Rectal smooth muscle tissue (tissue), 1 donor: ENCODE data around the gene KIAA1549.

Experiments used
- H3K27ac ChIP-seq: one replicate; pipeline ENCODE4 v1.7.0; 2013; ENCODE audit warnings: low read depth, low read length, inconsistent platforms
- H3K27me3 ChIP-seq: one replicate; pipeline ENCODE4 v1.7.0; 2013; ENCODE audit warnings: low read length; ENCODE audit not compliant: control insufficient read depth, insufficient read depth
- H3K36me3 ChIP-seq: one replicate; pipeline ENCODE4 v1.7.0; 2013; ENCODE audit warnings: low read length; ENCODE audit not compliant: control insufficient read depth, insufficient read depth
- H3K4me1 ChIP-seq: one replicate; pipeline ENCODE4 v1.7.0; 2013; ENCODE audit warnings: low read length; ENCODE audit not compliant: control insufficient read depth, insufficient read depth
- H3K4me3 ChIP-seq: one replicate; pipeline ENCODE4 v1.7.0; 2013; ENCODE audit warnings: low read length
- H3K9ac ChIP-seq: one replicate; pipeline ENCODE4 v1.7.0; 2013; ENCODE audit warnings: low read length

KIAA1549 gene

DNA sequence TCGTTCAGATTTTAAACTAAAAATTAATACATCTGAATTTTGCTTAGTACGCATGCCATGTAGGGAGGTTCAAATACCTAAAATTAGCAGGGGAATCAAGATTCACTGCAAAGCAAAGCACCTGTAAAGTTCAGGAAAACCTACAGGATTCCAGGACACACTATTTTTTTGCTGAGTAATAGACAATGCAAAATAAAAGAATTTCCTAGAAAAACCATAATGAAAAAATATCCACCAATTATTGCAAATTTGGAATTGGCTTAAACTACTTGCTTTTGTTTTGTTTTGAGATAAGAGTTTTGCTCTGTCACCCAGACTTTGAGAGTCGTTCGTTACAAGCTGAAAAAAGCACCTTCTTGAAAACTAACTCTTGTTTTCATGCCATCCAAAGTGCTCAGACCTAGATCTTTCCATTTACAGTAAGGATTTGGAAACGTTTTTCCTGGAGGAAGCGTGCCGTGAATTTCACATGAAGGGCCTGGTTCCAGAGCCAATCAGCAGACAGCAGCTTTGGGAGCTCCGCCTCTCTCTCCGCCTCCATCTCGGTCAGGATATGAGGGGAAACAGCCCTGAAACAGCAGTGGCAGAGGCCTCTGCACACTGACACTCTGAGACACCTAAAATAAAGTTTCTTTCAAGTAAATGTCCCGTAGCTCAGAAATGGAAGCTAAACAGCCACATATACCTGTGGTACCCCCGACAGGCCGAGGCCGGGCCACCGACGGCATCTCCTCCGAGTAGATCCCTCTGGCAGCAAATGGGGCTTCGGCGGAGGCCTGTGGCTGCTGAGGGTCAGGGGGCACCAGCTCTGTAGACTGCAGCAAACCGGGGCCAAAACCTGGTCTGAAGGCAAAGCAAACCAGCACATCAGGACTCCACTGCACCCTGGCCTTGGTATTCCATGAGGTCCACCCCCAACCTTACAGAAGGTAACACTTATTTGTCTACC is 137.3 kb downstream of the KIAA1549 start:
- Histone ChIP-seq H3K4me3 (no peak overlapping the region), H3K36me3 (no peaks in the 10 kb centered on the region), H3K27me3 (no peaks in the 10 kb centered on the region), H3K27ac (no peak overlapping the region), H3K9ac (no peak overlapping the region), H3K4me1 (no peaks in the 10 kb centered on the region)

DNA sequence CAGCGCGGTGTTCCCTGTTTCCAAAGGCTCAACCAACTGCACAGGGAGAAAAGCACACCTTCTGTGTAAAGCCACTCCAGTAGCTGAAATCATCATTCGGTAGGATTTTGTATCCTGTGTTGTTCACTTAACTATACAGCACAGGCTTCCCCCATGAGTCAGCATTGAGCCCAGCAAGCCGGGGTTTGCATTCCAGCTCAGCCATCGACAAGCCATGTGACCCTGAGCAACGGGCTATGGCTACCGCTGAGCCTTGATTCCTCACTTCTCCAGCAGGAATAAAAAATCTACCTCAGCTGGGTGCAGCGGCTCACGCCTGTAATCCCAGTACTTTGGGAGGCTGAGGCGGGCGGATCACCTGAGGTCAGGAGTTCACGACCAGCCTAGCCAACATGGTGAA is 139.1 kb downstream of the KIAA1549 start:
- no peak overlapping the region for H3K4me3 ChIP-seq
- no peak overlapping the region for H3K27ac ChIP-seq
- no peaks in the 10 kb centered on the region for H3K4me1 ChIP-seq
- no peak overlapping the region for H3K9ac ChIP-seq
- H3K36me3 ChIP-seq: no peaks in the 10 kb centered on the region
- H3K27me3 ChIP-seq: no peaks in the 10 kb centered on the region

DNA sequence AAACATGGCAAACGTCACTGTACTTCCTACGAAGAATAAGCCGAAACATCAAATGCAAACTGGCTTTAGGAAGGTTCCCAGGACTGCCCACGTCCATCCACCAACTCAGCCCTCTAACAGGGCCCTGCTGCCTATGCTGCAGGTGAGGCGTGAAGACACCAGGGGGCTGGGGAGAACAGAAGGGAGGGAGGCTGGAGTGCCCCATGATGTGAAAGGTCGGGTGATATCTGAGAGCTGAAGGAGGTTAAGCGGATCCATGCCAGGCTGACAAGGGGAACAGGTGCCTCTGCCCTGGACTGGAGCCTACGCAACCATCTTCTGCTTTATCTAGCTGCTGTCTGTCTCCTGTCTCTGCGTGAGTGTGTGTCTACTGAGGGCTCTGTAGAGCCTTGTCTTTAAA is 143.0 kb downstream of the KIAA1549 start:
- Histone ChIP-seq H3K9ac (no peak overlapping the region), H3K4me1 (no peaks in the 10 kb centered on the region), H3K4me3 (no peak overlapping the region), H3K27ac (no peak overlapping the region), H3K27me3 (no peaks in the 10 kb centered on the region), H3K36me3 (no peaks in the 10 kb centered on the region)

DNA sequence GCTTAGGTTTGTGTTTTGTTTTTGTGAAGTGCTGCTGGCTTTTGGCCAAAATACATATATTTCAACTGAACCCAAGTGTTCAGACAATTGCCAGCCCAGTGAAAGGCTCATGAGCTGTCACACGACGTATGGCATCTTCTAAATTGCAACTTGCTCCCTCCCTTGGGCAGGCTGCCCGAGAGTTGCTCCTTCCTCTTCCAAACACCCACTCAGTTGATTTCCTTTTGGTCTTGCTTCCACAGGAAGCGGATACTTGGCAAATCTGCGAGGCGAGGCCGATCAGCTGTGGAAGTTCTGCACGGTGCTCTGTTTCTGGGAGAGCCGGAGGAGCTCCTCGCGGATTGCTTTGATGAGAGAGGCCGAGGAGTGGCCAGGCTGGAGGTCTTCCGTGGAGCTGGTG is 143.6 kb downstream of the KIAA1549 start:
- H3K27me3 ChIP-seq: no peaks in the 10 kb centered on the region
- H3K4me1 ChIP-seq: no peaks in the 10 kb centered on the region
- no peaks in the 10 kb centered on the region for H3K36me3 ChIP-seq
- H3K9ac ChIP-seq: no peak overlapping the region
- H3K27ac ChIP-seq: no peak overlapping the region
- H3K4me3 ChIP-seq: no peak overlapping the region

DNA sequence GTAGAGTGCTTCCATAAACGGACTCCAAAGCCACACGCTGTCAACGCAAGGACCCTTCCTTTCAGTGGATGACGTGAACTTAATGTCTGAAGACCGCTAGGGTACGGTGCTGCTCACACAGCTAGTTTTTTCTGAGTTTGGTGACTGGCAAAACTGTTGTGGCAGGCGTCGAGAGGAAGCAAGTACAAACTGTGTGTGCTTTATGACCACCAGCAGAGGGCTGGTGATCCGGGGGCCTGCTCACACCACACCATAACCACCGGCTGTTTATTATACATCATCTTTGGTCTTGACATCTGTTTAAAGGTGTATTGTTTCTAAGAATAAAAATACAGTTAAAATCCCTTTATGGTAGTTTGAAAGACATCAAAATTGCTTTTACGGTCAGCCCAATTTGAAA is 146.1 kb downstream of the KIAA1549 start:
- Histone ChIP-seq H3K4me1 (no peaks in the 10 kb centered on the region), H3K27me3 (no peaks in the 10 kb centered on the region), H3K9ac (no peak overlapping the region), H3K4me3 (no peak overlapping the region), H3K27ac (no peak overlapping the region), H3K36me3 (no peaks in the 10 kb centered on the region)

DNA sequence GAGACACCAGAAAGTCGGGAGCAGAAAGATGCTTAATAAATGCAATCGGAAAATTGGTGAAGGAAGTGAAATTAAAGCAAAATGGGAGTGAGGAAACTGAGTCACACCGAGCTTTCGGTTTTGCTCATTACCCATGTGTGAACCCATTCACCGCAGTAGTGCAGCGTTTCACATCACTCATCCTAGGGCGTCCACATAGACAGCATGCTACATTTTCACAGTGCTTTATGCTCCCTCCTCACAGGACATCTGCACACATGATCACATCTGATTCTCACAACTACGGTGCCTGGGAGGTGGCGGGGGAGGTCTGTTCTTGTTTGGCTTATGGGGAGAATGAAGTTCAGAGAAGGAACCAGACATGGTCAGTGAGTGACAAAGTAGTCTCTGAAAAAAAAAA is 146.6 kb downstream of the KIAA1549 start:
- H3K36me3 ChIP-seq: no peaks in the 10 kb centered on the region
- no peak overlapping the region for H3K4me3 ChIP-seq
- H3K4me1 ChIP-seq: no peaks in the 10 kb centered on the region
- H3K27ac ChIP-seq: no peak overlapping the region
- H3K27me3 ChIP-seq: no peaks in the 10 kb centered on the region
- no peak overlapping the region for H3K9ac ChIP-seq

DNA sequence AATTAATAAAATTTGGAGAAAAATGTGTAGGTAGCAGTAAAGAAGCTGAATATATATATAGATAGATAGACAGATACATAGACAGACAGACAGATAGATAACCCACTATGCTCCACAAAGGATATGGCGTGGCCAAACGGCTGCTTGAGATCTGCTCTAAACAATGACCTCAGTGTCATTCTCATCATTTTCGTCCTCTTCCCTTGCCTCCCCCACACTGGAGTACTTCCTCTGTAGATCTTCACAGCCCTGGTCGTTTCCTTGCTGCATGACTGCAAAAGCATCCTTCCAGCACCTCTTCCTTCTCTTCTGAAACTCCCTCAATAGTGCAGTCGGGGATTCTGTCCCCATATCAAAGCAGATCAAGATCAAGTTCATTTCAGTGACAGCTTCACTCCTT is 147.6 kb downstream of the KIAA1549 start:
- Histone ChIP-seq H3K4me3 (no peak overlapping the region), H3K9ac (no peak overlapping the region), H3K4me1 (no peaks in the 10 kb centered on the region), H3K27ac (no peak overlapping the region), H3K36me3 (no peaks in the 10 kb centered on the region), H3K27me3 (no peaks in the 10 kb centered on the region)

DNA sequence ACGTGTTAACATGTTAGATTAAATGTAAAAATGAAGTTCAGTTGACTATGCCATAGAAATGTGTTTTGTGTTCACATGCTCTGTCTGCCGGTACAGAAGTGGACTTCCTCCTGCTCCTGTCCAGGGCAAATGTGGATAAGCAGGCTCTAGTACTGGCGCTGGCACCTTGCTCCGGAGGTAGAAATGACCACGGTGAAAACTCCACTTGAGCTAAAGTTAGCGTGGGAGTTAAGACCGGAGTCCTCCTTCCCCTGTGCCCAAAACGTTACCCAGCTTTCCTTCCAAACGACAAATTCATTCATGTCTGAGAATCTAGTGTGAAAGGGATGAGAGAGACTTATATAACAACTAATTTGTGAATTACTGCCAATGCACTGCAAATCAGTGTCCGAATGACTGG is 148.2 kb downstream of the KIAA1549 start:
- Histone ChIP-seq H3K9ac (no peak overlapping the region), H3K4me3 (no peak overlapping the region), H3K36me3 (no peaks in the 10 kb centered on the region), H3K27ac (no peak overlapping the region), H3K27me3 (no peaks in the 10 kb centered on the region), H3K4me1 (no peaks in the 10 kb centered on the region)

DNA sequence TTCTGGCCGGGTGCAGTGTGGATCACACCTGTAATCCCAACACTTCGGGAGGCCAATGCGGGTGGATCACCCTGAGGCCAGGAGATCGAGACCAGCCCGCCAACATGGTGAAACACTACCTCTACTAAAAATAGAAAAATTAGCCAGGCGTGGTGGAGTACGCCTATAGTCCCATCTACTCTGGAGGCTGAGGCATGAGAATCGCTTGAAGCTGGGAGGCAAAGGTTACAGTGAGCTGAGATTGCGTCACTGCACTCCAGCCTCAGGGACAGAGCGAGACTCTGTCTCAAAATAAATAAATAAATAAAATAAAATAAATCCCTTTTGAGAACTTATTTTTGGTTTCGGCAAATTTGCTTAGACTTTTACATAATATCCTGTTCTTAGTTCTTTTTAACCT is 151.9 kb downstream of the KIAA1549 start:
- Histone ChIP-seq H3K36me3 (no peaks in the 10 kb centered on the region), H3K27me3 (no peaks in the 10 kb centered on the region), H3K27ac (no peak overlapping the region), H3K4me3 (no peak overlapping the region), H3K4me1 (no peaks in the 10 kb centered on the region), H3K9ac (no peak overlapping the region)

DNA sequence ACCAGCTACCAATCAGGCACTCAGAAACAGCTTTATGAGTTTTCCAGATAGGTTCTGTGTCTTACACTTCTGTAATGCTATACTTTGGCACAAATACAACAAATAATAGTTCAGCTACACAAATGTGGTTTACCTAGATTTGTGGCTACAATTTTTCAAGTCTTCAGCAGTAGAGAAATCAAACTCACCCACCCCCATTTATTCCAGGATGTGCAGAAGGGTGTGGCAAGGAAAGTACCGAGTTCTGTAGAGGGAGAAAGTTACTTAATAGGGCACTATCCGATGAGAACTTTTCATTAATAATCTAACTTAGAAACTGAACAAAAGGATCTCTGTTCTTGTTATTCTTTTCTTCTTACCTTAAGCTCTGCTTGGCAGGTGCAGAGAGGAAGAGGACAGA is 152.9 kb downstream of the KIAA1549 start:
- Histone ChIP-seq H3K27ac (no peak overlapping the region), H3K27me3 (no peaks in the 10 kb centered on the region), H3K4me3 (no peak overlapping the region), H3K4me1 (no peaks in the 10 kb centered on the region), H3K36me3 (no peaks in the 10 kb centered on the region), H3K9ac (no peak overlapping the region)

DNA sequence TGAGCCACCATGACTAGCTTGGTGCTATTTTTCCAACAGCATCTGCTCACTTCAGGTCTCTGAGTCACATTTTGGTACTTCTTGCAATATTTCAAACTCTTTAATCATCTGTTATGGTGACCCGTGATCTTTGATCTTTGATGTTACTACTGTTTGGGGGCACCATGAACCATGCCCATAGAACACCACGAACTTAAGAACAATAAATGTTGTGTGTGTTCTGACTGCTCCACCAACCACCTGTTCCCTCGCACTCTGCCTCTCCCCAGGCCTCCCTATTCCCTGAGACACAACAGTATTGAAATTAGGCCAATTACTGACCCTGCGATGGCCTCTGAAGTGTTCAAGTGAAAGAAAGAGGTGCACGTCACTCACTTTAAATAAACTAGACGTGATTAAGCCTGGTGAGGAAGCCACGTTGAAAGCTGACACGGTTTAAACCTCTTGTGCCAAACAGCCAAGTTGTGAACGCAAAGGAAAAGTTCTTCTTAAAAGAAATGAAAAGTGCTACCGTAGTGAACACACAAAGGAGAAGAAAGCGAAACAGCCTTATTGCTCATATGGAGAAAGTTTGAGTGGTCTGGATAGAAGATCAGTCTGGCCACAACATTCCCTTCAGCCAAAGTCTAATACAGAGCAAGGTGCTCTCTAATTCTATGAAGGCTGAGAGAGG is 156.0 kb downstream of the KIAA1549 start:
- no peak overlapping the region for H3K27ac ChIP-seq
- H3K4me3 ChIP-seq: no peak overlapping the region
- H3K36me3 ChIP-seq: no peaks in the 10 kb centered on the region
- no peak overlapping the region for H3K9ac ChIP-seq
- no peaks in the 10 kb centered on the region for H3K4me1 ChIP-seq
- H3K27me3 ChIP-seq: no peaks in the 10 kb centered on the region

DNA sequence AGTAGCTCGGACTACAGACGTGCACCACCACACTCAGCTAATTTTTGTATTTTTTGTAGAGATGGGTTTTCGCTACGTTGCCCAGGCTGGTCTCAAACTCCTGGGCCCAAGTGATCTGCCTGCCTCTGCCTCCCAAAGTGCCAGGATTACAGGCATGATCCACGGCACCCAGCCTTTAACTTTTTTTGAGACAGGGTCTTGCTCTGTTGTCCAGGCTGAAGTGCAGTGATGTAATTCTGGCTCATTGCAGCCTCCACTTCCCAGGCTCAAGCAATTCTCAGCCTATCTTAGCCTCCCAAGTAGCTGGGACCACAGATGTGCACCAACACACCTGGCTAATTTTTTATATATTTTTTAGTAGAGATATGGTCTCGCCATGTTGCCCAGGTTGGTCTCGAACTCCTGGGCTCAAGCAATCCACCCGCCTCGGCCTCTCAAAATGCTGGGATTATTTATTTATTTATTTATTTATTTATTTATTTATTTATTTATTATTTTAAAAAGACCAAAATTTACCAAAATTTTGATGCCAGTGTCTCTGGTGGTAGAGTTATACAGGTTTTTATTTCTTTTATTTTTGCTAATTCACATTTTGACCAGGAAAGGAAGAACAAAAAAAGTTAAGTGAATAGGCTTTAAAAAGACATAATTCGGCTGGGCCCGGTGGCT is 158.2 kb downstream of the KIAA1549 start:
- H3K27ac ChIP-seq: no peak overlapping the region
- H3K9ac ChIP-seq: no peak overlapping the region
- no peaks in the 10 kb centered on the region for H3K4me1 ChIP-seq
- H3K27me3 ChIP-seq: no peaks in the 10 kb centered on the region
- H3K36me3 ChIP-seq: no peaks in the 10 kb centered on the region
- no peak overlapping the region for H3K4me3 ChIP-seq
